ENCODE measurements around the gene RAB3B. TPM values are rescaled to one million over a fixed set of nuclear protein-coding genes. Genes with fewer than 3 reads are reported as not detected.

RAB3B gene
- total RNA-seq, 4 donors from 2014 or later = 0.02 to 0.04 TPM; not detected in 2

DNA sequence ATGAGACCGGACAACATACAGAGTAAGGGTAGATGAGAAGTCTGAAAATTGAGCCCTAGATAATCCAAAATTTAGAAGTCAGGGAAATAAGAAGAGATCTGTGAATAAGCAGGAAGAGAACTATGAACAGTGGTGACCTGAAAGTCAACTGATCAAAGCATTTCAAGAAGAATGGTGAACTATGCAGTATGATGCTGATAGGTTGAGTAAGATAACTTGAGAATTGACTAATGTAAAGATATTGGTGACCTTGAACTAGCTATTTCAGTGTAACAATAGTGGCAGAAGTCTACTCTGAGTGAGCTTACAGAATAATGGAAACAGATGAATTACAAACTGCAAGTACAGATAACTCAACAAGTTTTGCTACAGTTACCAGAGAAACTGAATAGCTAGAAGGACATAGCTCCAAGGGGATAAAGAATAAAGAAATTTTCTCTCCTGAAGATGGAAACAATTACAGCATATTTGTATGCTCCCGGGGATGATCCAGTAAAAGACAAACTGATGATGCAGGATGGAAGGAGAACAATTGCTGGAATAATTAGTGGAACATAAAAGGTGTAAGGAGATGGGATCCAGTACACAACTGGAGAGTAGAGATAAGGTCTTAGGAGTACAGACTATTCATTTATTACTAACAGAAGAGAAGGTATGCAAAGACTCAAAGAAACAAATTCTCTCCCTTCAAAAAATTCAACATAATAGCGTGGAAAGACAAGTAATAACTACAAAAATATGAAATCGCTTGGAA is 122.8 kb downstream of the RAB3B start:
- peak overlapping the region in 1 of 4 donors; percentile 12 for H3K27ac ChIP-seq
- H3K27me3 ChIP-seq = no peaks in the 10 kb centered on the region
- peaks cover 37 to 52% of the 10 kb centered on the region in 2 donors for H3K4me1 ChIP-seq
- TF ChIP-seq POLR2A (IDR thresholded peaks at IDR 0.05) = no peak
- TF ChIP-seq, protein P1, sequence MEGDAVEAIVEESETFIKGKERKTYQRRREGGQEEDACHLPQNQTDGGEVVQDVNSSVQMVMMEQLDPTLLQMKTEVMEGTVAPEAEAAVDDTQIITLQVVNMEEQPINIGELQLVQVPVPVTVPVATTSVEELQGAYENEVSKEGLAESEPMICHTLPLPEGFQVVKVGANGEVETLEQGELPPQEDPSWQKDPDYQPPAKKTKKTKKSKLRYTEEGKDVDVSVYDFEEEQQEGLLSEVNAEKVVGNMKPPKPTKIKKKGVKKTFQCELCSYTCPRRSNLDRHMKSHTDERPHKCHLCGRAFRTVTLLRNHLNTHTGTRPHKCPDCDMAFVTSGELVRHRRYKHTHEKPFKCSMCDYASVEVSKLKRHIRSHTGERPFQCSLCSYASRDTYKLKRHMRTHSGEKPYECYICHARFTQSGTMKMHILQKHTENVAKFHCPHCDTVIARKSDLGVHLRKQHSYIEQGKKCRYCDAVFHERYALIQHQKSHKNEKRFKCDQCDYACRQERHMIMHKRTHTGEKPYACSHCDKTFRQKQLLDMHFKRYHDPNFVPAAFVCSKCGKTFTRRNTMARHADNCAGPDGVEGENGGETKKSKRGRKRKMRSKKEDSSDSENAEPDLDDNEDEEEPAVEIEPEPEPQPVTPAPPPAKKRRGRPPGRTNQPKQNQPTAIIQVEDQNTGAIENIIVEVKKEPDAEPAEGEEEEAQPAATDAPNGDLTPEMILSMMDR (IDR thresholded peaks at IDR 0.05 in 4 of 5, conservative IDR thresholded peaks at IDR 0.05 in 1 of 5) = no peak
- ATAC-seq (no peak), DNase-seq (no peak)
- H3K9me3 ChIP-seq = no peaks in the 10 kb centered on the region
- in situ Hi-C loops (cut with MboI; ENCODE audit: low sequenced_read_pairs in 4 of 4) = no loop called here
- H3K4me3 ChIP-seq = no peak overlapping the region
- intact Hi-C loops (cut with DNase I; ENCODE audit: low total_unique reads) = no loop called here
- no peaks in the 10 kb centered on the region for H3K36me3 ChIP-seq

DNA sequence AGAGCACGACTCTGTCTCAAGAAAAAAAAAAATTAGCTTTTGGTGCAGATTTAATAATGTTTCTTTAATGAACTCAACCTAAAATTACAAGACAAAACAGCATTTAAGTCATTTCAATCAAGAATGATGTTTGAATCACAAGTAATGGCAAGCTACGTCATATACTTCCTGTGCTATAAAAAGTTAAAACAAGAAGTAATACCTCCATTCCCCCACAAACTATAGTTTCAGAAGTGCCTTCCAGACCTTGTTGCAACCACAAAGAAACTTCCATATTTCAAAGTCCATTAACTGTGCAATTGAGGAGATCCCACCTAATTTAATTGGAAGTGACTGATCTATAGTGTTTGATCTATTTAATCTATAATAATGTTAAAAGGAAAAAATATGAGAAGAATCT is 127.1 kb downstream of the RAB3B start:
- no peak for TF ChIP-seq POLR2A (IDR thresholded peaks at IDR 0.05)
- TF ChIP-seq, protein P1 (IDR thresholded peaks at IDR 0.05 in 4 of 5, conservative IDR thresholded peaks at IDR 0.05 in 1 of 5) = no peak
- H3K4me3 ChIP-seq = no peak overlapping the region
- intact Hi-C loops (cut with DNase I; ENCODE audit: low total_unique reads) = no loop called here

DNA sequence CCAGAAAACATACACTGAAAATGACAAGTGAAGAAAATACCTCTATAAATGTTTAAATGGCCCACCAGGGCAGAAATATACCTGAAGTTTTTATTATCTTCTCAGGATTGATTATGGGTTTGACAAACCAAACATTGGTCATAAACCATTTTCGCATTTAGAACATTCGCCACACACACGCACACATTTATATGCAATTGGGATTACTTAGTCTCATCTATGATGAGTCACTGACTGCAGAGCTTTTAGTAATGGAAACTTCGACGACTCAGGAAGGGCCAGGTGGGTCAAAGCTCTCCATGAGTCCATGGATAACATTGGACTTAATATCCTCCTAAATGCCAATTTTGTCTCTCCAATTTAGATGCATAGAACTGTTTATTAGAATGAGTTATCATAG is 128.8 kb downstream of the RAB3B start:
- DNase-seq (no peak), ATAC-seq (no peak)
- TF ChIP-seq POLR2A (IDR thresholded peaks at IDR 0.05) = no peak
- TF ChIP-seq, protein P1 (IDR thresholded peaks at IDR 0.05 in 4 of 5, conservative IDR thresholded peaks at IDR 0.05 in 1 of 5) = no peak
- in situ Hi-C loops (cut with MboI; ENCODE audit: low sequenced_read_pairs in 4 of 4) = no loop called here
- H3K36me3 ChIP-seq = no peaks in the 10 kb centered on the region
- intact Hi-C loops (cut with DNase I; ENCODE audit: low total_unique reads) = no loop called here
- no peaks in the 10 kb centered on the region for H3K9me3 ChIP-seq
- H3K4me3 ChIP-seq = no peak overlapping the region
- H3K27ac ChIP-seq = no peak overlapping the region
- no peaks in the 10 kb centered on the region for H3K27me3 ChIP-seq
- peaks cover 33 to 38% of the 10 kb centered on the region in 2 donors for H3K4me1 ChIP-seq

More for the DNA sequence above, 127.1 kb downstream of the RAB3B start:
- H3K9me3 ChIP-seq = no peaks in the 10 kb centered on the region
- peaks cover 38 to 46% of the 10 kb centered on the region in 2 donors for H3K4me1 ChIP-seq
- in situ Hi-C loops (cut with MboI; ENCODE audit: low sequenced_read_pairs in 4 of 4) = no loop called here
- H3K27ac ChIP-seq = no peak overlapping the region
- H3K27me3 ChIP-seq = no peaks in the 10 kb centered on the region
- DNase-seq = no peak
- no peak for ATAC-seq
- no peaks in the 10 kb centered on the region for H3K36me3 ChIP-seq

DNA sequence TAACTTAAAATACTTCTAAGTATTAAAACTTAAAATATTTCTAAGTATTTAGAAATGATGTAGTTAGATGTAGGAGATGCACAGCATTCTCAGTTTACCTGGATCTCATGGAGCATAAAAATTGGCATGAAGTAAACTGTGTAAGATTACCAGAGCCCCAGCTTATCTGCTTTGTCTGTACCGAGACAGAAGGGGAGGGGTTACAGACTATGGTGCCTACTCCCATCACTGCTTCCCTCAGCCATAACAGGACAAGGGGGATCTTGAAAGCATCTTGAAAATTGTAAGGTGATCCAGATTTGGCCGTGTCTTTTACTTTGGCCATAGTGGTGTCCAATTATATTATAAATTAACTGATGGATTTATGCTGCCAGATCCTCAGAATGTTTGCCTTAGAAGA is 130.8 kb downstream of the RAB3B start:
- peak overlapping the region in 2 of 4 donors; percentile 36 to 49 for H3K27ac ChIP-seq

More for the DNA sequence above, 130.8 kb downstream of the RAB3B start:
- TF ChIP-seq, protein P1 (IDR thresholded peaks at IDR 0.05 in 4 of 5, conservative IDR thresholded peaks at IDR 0.05 in 1 of 5) = no peak
- TF ChIP-seq POLR2A (IDR thresholded peaks at IDR 0.05) = no peak
- no peaks in the 10 kb centered on the region for H3K9me3 ChIP-seq
- in situ Hi-C loops (cut with MboI; ENCODE audit: low sequenced_read_pairs in 4 of 4) (no loop called here), intact Hi-C loops (cut with DNase I; ENCODE audit: low total_unique reads) (no loop called here)
- H3K27me3 ChIP-seq = no peaks in the 10 kb centered on the region
- ATAC-seq = no peak
- no peaks in the 10 kb centered on the region for H3K36me3 ChIP-seq
- no peak for DNase-seq
- no peak overlapping the region for H3K4me3 ChIP-seq
- peaks cover 20 to 27% of the 10 kb centered on the region in 2 donors for H3K4me1 ChIP-seq
